PC-9 (cell line): ENCODE results near the gene FAM168A. TPM values are rescaled to one million over a fixed set of nuclear protein-coding genes. Genes with fewer than 3 reads are reported as not detected.

Experiments
- BruUV-seq: library from RNA; stranded (reverse); fragments of 400-500 nt; replicated peaks from 2 replicates; lab custom pipeline; 2021; lab: Mats Ljungman, UMichigan
- CTCF ChIA-PET: fragments of 300-600 bp; sonication (Branson Sonifier 250); formaldehyde crosslinking; loops from one replicate; lab custom pipeline; 2022; ENCODE audit warnings: antibody characterized with exemption; lab: Charles Lee
- POLR2A ChIA-PET: fragments of 300-600 bp; sonication (Branson Sonifier 250); formaldehyde crosslinking; loops from one replicate; lab custom pipeline; 2022; ENCODE audit warnings: antibody characterized with exemption; ENCODE audit not compliant: unreplicated experiment; lab: Charles Lee
- DNase-seq, 2 experiments: peaks; one replicate each; pipeline versions ENCODE4 v3.0.0 to v3.0.0-alpha.2; 2015 to 2022; ENCODE audit warnings: mixed read lengths in 1 of 2
- H2AFZ ChIP-seq: fragments of 200-600 bp; sonication (generic); 2 replicates; pipeline ENCODE4 v1.8.1; 2017; ENCODE audit warnings: antibody characterized with exemption
- H3F3A ChIP-seq: fragments of 200-600 bp; sonication (generic); 2 replicates; pipeline ENCODE4 v1.8.1; 2017; ENCODE audit warnings: antibody characterized with exemption, mild to moderate bottlenecking, low read depth; ENCODE audit not compliant: insufficient read depth
- H3K27ac ChIP-seq: fragments of 200-600 bp; sonication (generic); 2 replicates; pipeline ENCODE4 v1.6.1; 2016; ENCODE audit warnings: mixed run types
- H3K27me3 ChIP-seq: fragments of 200-600 bp; sonication (generic); 2 replicates; pipeline ENCODE4 v1.6.1; 2016; ENCODE audit warnings: low read depth, mixed run types; ENCODE audit not compliant: insufficient read depth
- H3K36me3 ChIP-seq: fragments of 200-600 bp; sonication (generic); 2 replicates; pipeline ENCODE4 v1.6.1; 2016; ENCODE audit warnings: low read depth, mixed run types
- H3K4me1 ChIP-seq: fragments of 200-600 bp; sonication (generic); replicated peaks from 2 replicates; pipeline ENCODE4 v1.6.1; 2016; ENCODE audit warnings: mixed run types; ENCODE audit not compliant: insufficient read depth
- H3K4me2 ChIP-seq: fragments of 200-600 bp; sonication (generic); 2 replicates; pipeline ENCODE4 v1.6.1; 2017; ENCODE audit warnings: mixed run types
- H3K4me3 ChIP-seq: fragments of 200-600 bp; sonication (generic); 2 replicates; pipeline ENCODE4 v1.6.1; 2016; ENCODE audit warnings: mixed run types
- H3K79me2 ChIP-seq: fragments of 200-600 bp; sonication (generic); 2 replicates; pipeline ENCODE4 v1.6.1; 2017; ENCODE audit warnings: low read depth, mixed run types
- H3K9me2 ChIP-seq: fragments of 200-600 bp; sonication (generic); 2 replicates; pipeline ENCODE4 v1.8.1; 2017; ENCODE audit warnings: mild to moderate bottlenecking; ENCODE audit not compliant: insufficient read depth
- H3K9me3 ChIP-seq: fragments of 200-600 bp; sonication (generic); 2 replicates; pipeline ENCODE4 v1.8.1; 2016; ENCODE audit warnings: low read depth; ENCODE audit not compliant: insufficient read depth
- H4K20me1 ChIP-seq: fragments of 200-600 bp; sonication (generic); 2 replicates; pipeline ENCODE4 v1.8.1; 2017; ENCODE audit not compliant: insufficient read depth
- EZH2 ChIP-seq: fragments of 200-600 bp; sonication (generic); IDR thresholded peaks from 2 replicates; pipeline ENCODE4 v1.8.0; 2017; ENCODE audit warnings: antibody characterized with exemption, low read depth
- intact Hi-C: fragments of 100-400 bp; cut with micrococcal nuclease; formaldehyde crosslinking; loops from one replicate; pipeline ENCODE4 v1.10.0; 2022; ENCODE audit not compliant: unreplicated experiment
- total RNA-seq: library from RNA; stranded (reverse); gene quantifications from 2 replicates; pipeline ENCODE4 v1.2.3, GENCODE V29; 2021
- TF ChIP-seq, protein P1 (sequence below): fragments of 200-600 bp; sonication (generic); conservative IDR thresholded peaks from 2 replicates; pipeline ENCODE4 v1.6.1; 2017; ENCODE audit warnings: mixed run types, antibody characterized with exemption, mild to moderate bottlenecking, moderate library complexity

Gene FAM168A
- total RNA-seq, 1 experiment from 2014 or later: 51.2 TPM

DNA sequence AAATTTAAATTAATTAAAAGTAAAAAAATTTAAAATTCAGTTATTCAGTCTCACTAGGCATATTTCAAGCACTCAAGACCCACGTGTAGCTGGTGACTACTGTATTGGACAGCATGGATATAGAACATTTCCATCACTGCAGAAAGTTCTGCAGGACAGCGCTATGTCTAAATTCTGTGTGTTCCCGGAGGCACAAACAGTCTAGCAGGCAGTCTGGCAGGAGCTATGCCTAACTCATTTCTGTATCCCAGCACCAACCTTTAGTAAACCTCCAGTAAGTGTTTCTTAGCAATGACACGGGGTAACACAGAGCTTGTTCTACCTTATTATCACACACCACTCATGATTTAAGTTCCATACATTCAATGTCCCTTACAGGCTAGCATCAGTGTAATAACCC, 48.5 kb downstream of the FAM168A start:
- Histone ChIP-seq H3K4me2 (no peak overlapping the region), H4K20me1 (no peaks in the 10 kb centered on the region), H3K4me3 (no peak overlapping the region), H3F3A (peaks cover 4% of the 10 kb centered on the region; the same call in 1 of the 2 replicates), H3K9me2 (no peaks in the 10 kb centered on the region), H3K4me1 (no peaks in the 10 kb centered on the region), H3K27ac (no peak overlapping the region), H3K9me3 (no peaks in the 10 kb centered on the region), H3K79me2 (no peaks in the 10 kb centered on the region), H3K27me3 (no peaks in the 10 kb centered on the region), H2AFZ (no peak overlapping the region), H3K36me3 (no peaks in the 10 kb centered on the region)
- POLR2A ChIA-PET: no interaction called here
- DNase-seq: no peak
- intact Hi-C loops: no loop called here
- no TSS peak for BruUV-seq
- CTCF ChIA-PET: no interaction called here
- no peak for TF ChIP-seq EZH2
- TF ChIP-seq, protein P1, sequence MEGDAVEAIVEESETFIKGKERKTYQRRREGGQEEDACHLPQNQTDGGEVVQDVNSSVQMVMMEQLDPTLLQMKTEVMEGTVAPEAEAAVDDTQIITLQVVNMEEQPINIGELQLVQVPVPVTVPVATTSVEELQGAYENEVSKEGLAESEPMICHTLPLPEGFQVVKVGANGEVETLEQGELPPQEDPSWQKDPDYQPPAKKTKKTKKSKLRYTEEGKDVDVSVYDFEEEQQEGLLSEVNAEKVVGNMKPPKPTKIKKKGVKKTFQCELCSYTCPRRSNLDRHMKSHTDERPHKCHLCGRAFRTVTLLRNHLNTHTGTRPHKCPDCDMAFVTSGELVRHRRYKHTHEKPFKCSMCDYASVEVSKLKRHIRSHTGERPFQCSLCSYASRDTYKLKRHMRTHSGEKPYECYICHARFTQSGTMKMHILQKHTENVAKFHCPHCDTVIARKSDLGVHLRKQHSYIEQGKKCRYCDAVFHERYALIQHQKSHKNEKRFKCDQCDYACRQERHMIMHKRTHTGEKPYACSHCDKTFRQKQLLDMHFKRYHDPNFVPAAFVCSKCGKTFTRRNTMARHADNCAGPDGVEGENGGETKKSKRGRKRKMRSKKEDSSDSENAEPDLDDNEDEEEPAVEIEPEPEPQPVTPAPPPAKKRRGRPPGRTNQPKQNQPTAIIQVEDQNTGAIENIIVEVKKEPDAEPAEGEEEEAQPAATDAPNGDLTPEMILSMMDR: no peak

GRCh38 chr11:73547706-73548595, 50.0 kb downstream of the FAM168A start:
- no peak overlapping the region for H3K4me2 ChIP-seq
- CTCF ChIA-PET: no interaction called here
- H3K27ac ChIP-seq: no peak overlapping the region
- DNase-seq: no peak
- no peaks in the 10 kb centered on the region for H4K20me1 ChIP-seq
- POLR2A ChIA-PET: interaction anchor here (0.6 kb wide), 1 partner anchor 46 kb away, joined by 3 read pairs; no protein-coding TSS in a partner anchor
- H3K4me1 ChIP-seq: no peaks in the 10 kb centered on the region
- TF ChIP-seq EZH2: no peak
- TF ChIP-seq, protein P1: no peak
- H2AFZ ChIP-seq: no peak overlapping the region
- peaks cover 4% of the 10 kb centered on the region; the same call in 1 of the 2 replicates for H3F3A ChIP-seq
- no peaks in the 10 kb centered on the region for H3K79me2 ChIP-seq
- no peaks in the 10 kb centered on the region for H3K9me3 ChIP-seq
- no peaks in the 10 kb centered on the region for H3K27me3 ChIP-seq
- H3K4me3 ChIP-seq: no peak overlapping the region
- 0 out of 2 replicates have a peak, but pooled peaks cover 3% of the 10 kb centered on the region for H3K9me2 ChIP-seq
- BruUV-seq: no TSS peak
- intact Hi-C loops: no loop called here
- no peaks in the 10 kb centered on the region for H3K36me3 ChIP-seq

DNA sequence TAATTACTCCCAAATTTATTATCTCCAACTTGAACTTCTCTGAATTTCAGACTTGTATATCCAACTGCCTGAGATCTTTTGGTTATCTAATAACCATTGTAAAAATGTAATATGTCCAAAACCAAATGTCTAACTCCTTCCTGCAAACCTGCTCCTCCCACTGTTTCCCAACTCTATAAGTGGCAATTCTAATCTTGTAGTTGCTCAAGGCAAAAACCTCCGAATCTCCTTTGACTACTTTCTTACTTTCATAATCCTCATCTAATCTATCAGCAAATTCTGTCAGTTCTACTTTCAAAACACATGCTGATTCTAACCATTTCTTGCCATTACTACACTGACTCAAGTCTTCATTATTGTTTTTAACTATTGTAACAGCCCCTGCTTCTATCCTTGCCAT, 55.7 kb downstream of the FAM168A start:
- Histone ChIP-seq H3K36me3 (no peaks in the 10 kb centered on the region), H3K9me2 (0 out of 2 replicates have a peak, but pooled peaks cover 3% of the 10 kb centered on the region), H3K4me1 (no peaks in the 10 kb centered on the region), H3K4me3 (no peak overlapping the region), H3K27ac (no peak overlapping the region), H3K4me2 (no peak overlapping the region), H3K79me2 (no peaks in the 10 kb centered on the region), H3F3A (no peaks in the 10 kb centered on the region), H3K27me3 (no peaks in the 10 kb centered on the region), H2AFZ (no peak overlapping the region), H4K20me1 (no peaks in the 10 kb centered on the region; the same call in 1 of the 2 replicates), H3K9me3 (no peaks in the 10 kb centered on the region)
- DNase-seq: no peak
- no peak for TF ChIP-seq EZH2
- TF ChIP-seq, protein P1: no peak
- ChIA-PET CTCF (no interaction called here), POLR2A (no interaction called here)
- intact Hi-C loops: no loop called here
- no TSS peak for BruUV-seq
